SU-DHL-6 (cell line): ENCODE measurements around the gene RPS5.

ENCODE experiments used
- CTCF ChIP-seq: fragments of 200-600 bp; sonication (generic); IDR thresholded peaks from one replicate; pipeline ENCODE4 v1.5.1; 2017; ENCODE audit warnings: antibody characterized with exemption, mild to moderate bottlenecking, low read length, moderate library complexity; ENCODE audit not compliant: insufficient read depth, poor library complexity, severe bottlenecking
- EZH2phosphoT487 ChIP-seq: fragments of 200-600 bp; sonication (generic), shearing (Covaris generic); conservative IDR thresholded peaks from 2 replicates; pipeline ENCODE4 v1.6.1; 2018; ENCODE audit warnings: mild to moderate bottlenecking, antibody characterized with exemption, low read length, moderate library complexity, mixed read lengths

- TF ChIP-seq EZH2phosphoT487 (no peak), CTCF (no peak)
Observed at GRCh38 chr19:58374200-58374599, 12.9 kb upstream of the RPS5 start.
